ENCODE results near the gene PLXNA4.

- no peak for TF ChIP-seq CTCF (IDR thresholded peaks at IDR 0.05)
- no peak for TF ChIP-seq POLR2AphosphoS5 (IDR thresholded peaks at IDR 0.05)
- no peak for TF ChIP-seq POLR2A (IDR thresholded peaks at IDR 0.05)
Observed at GRCh38 chr7:132250480-132251326, 325.6 kb downstream of the PLXNA4 start.

Measured in prostate gland (tissue), 2 donors.